Osteoblast (primary cell): ENCODE data around the gene CDV3. TPM values are rescaled to one million over a fixed set of nuclear protein-coding genes. Genes with fewer than 3 reads are reported as not detected.

Source experiments
- DNase-seq: peaks from one replicate; pipeline ENCODE4 v3.0.0; 2011; ENCODE audit warnings: low spot score, mixed read lengths; ENCODE audit not compliant: insufficient read length; ENCODE audit errors: missing footprints
- H2AFZ ChIP-seq: 2 replicates; pipeline ENCODE4 v1.6.0; 2011; ENCODE audit warnings: mild to moderate bottlenecking, low read length
- H3K27ac ChIP-seq: 2 replicates; pipeline ENCODE4 v1.5.1; 2011; ENCODE audit warnings: mild to moderate bottlenecking, low read depth, low read length, moderate library complexity
- H3K27me3 ChIP-seq: 2 replicates; pipeline ENCODE4 v1.6.0; 2012; ENCODE audit warnings: mild to moderate bottlenecking, control low read depth, inconsistent platforms, low read length, moderate library complexity; ENCODE audit not compliant: insufficient read depth
- H3K36me3 ChIP-seq: 2 replicates; pipeline ENCODE4 v1.5.1; 2011; ENCODE audit warnings: mild to moderate bottlenecking, low read length, control low read depth, moderate library complexity; ENCODE audit not compliant: insufficient read depth
- H3K4me1 ChIP-seq: 2 replicates; pipeline ENCODE4 v1.5.1; 2011; ENCODE audit warnings: mild to moderate bottlenecking, low read length, control low read depth, moderate library complexity; ENCODE audit not compliant: insufficient read depth
- H3K4me2 ChIP-seq: 2 replicates; pipeline ENCODE4 v1.6.0; 2011; ENCODE audit warnings: mild to moderate bottlenecking, low read length; ENCODE audit not compliant: insufficient read depth
- H3K4me3 ChIP-seq: fragments of 200-600 bp; sonication (generic); 3 replicates; pipeline ENCODE4 v1.5.1; 2012; ENCODE audit warnings: mild to moderate bottlenecking, low read length, inconsistent platforms; ENCODE audit not compliant: insufficient read depth
- H3K79me2 ChIP-seq: 2 replicates; pipeline ENCODE4 v1.6.0; 2012; ENCODE audit warnings: mild to moderate bottlenecking, low read length, control low read depth, inconsistent platforms; ENCODE audit not compliant: insufficient read depth
- H3K9me3 ChIP-seq: 2 replicates; pipeline ENCODE4 v1.5.1; 2011; ENCODE audit warnings: low read depth, low read length, control low read depth
- H4K20me1 ChIP-seq: 2 replicates; pipeline ENCODE4 v1.6.0; 2012; ENCODE audit warnings: mild to moderate bottlenecking, low read length, control low read depth; ENCODE audit not compliant: insufficient read depth
- total RNA-seq: library from RNA; depleted of rRNA; stranded (reverse); fragments of >200 nt; gene quantifications from 2 replicates; pipeline ENCODE4 v1.2.3, GENCODE V29; 2012
- TF ChIP-seq, protein P1 (sequence below): IDR thresholded peaks from 2 replicates; pipeline ENCODE4 v1.5.1; 2011; ENCODE audit warnings: mild to moderate bottlenecking, low read depth, low read length, moderate library complexity; ENCODE audit errors: extremely low read depth

CDV3 gene
- total RNA-seq, 1 donor, result 166 TPM

DNA sequence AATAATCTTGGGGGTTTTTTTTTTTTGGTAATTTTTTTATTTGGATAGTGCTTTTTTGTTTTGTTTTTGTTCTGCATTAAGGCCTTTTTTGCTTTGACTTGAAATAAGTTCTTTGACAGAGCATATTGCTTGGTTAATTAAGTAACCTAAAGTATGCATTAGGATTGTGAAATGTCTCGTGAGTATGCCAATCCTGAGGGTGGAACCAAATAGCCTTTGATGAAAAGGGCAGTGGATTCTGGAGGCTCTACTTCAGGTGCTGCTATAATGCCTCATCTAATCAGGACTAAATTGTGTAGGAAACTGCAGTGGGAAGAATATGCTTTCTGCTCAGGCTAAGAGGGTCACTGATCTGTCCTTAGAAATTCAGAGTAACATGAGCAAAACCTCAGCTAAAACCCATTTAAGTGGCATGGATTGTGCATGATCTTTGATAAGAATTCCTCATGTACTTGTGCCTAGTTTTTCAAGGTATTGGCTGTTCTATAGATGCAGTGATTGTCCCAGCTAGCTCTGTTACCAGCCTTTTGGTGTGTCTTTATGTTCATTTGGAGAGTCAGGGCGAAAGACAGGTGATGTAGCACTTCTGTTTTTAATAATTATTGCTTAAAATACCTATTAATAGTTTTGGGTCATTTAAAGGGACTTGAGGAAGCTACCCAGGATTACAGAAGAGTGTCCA, 15.4 kb downstream of the CDV3 start:
- Histone ChIP-seq H3K4me2 (no peak overlapping the region), H3K4me1 (peaks cover 40% of the 10 kb centered on the region), H3K27me3 (no peaks in the 10 kb centered on the region), H3K4me3 (no peak overlapping the region), H3K9me3 (no peaks in the 10 kb centered on the region), H4K20me1 (peaks cover 19% of the 10 kb centered on the region), H3K36me3 (peaks cover 53% of the 10 kb centered on the region), H3K79me2 (peaks cover 20% of the 10 kb centered on the region), H2AFZ (no peak overlapping the region), H3K27ac (peak overlapping the region; percentile 32)
- no peak for DNase-seq
- TF ChIP-seq, protein P1, sequence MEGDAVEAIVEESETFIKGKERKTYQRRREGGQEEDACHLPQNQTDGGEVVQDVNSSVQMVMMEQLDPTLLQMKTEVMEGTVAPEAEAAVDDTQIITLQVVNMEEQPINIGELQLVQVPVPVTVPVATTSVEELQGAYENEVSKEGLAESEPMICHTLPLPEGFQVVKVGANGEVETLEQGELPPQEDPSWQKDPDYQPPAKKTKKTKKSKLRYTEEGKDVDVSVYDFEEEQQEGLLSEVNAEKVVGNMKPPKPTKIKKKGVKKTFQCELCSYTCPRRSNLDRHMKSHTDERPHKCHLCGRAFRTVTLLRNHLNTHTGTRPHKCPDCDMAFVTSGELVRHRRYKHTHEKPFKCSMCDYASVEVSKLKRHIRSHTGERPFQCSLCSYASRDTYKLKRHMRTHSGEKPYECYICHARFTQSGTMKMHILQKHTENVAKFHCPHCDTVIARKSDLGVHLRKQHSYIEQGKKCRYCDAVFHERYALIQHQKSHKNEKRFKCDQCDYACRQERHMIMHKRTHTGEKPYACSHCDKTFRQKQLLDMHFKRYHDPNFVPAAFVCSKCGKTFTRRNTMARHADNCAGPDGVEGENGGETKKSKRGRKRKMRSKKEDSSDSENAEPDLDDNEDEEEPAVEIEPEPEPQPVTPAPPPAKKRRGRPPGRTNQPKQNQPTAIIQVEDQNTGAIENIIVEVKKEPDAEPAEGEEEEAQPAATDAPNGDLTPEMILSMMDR, result no peak

DNA sequence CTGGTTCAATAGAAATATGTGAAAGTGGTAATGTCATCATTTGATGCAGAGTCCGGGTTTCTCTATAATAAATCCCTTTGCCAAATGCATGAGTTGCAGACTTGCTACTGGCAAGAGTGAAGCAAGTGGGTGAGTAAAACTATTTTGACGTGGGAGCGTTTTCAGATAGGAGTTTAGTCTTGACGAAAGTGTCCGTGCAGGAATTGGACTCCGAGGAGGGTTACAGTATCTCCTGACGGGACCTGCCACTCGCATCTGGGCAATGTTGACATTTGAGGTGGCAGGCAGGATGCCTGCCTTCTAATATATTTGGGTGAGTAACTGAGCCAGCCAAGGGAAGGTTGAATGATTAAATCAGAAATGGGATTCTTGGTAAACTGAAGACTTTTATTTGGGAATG, 16.0 kb downstream of the CDV3 start:
- no peak overlapping the region for H3K27ac ChIP-seq
- no peaks in the 10 kb centered on the region for H3K27me3 ChIP-seq
- H4K20me1 ChIP-seq, result peaks cover 16% of the 10 kb centered on the region
- no peak overlapping the region for H2AFZ ChIP-seq
- peaks cover 40% of the 10 kb centered on the region for H3K4me1 ChIP-seq
- H3K79me2 ChIP-seq, result peaks cover 16% of the 10 kb centered on the region
- no peak for DNase-seq
- no peaks in the 10 kb centered on the region for H3K9me3 ChIP-seq
- no peak overlapping the region for H3K4me2 ChIP-seq
- TF ChIP-seq, protein P1, result no peak
- peaks cover 47% of the 10 kb centered on the region for H3K36me3 ChIP-seq
- no peak overlapping the region for H3K4me3 ChIP-seq

DNA sequence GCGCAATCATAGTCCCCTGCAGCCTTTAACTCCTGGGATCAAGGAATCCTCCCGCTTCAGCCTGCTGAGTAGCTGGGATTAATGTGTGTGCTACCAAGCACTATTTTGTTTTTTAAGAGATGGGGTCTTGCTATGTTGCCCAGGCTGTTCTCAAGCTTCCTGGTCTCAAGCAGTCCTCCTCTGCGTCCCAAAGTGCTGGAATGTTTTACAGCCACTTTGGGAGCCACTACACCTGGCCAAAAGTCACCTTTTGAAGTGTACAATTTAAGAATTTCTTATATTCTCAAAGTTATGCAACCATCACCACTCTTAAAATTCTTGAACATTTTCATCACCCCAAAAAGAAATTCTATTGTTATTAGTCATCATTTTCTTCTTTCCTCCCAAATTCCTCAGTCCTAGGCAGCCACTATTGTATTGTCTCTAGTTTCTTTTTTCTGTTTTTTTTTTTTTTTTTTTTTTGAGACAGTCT, 17.8 kb downstream of the CDV3 start:
- H3K4me3 ChIP-seq, result no peak overlapping the region
- H2AFZ ChIP-seq, result no peak overlapping the region
- peak overlapping the region; percentile 58 for H3K27ac ChIP-seq
- H3K4me1 ChIP-seq, result peaks cover 56% of the 10 kb centered on the region
- peaks cover 8% of the 10 kb centered on the region for H3K79me2 ChIP-seq
- peaks cover 5% of the 10 kb centered on the region for H4K20me1 ChIP-seq
- TF ChIP-seq, protein P1, result no peak
- H3K4me2 ChIP-seq, result peak overlapping the region; percentile 40
- H3K9me3 ChIP-seq, result no peaks in the 10 kb centered on the region
- no peaks in the 10 kb centered on the region for H3K27me3 ChIP-seq
- DNase-seq, result peak; percentile 78
- H3K36me3 ChIP-seq, result peaks cover 29% of the 10 kb centered on the region

DNA sequence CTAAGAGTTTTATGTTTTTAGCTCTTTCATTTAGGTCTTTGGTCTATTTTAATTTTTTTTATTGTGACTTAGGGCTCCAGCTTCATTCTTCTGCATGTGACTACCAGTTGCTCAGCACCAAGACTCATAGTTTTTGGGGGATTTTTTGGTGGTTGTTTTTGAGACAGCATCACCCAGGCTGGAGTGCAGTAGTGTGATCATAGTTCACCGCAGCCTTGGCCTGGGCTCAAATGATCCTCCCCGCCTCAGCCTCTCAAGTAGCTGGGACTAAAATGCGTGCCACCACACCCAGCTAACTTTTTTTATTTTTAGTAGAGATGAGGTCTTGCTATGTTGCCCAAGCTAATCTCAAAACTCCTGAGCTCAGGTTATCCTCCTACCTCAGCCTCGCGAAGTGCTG, 19.4 kb downstream of the CDV3 start:
- no peak overlapping the region for H3K4me3 ChIP-seq
- H3K27me3 ChIP-seq, result no peaks in the 10 kb centered on the region
- peaks cover 5% of the 10 kb centered on the region for H4K20me1 ChIP-seq
- DNase-seq, result no peak
- no peaks in the 10 kb centered on the region for H3K9me3 ChIP-seq
- H2AFZ ChIP-seq, result no peak overlapping the region
- peak overlapping the region; percentile 58 for H3K27ac ChIP-seq
- H3K79me2 ChIP-seq, result peaks cover 2% of the 10 kb centered on the region
- H3K4me2 ChIP-seq, result no peak overlapping the region
- TF ChIP-seq, protein P1, result no peak
- H3K36me3 ChIP-seq, result peaks cover 13% of the 10 kb centered on the region
- H3K4me1 ChIP-seq, result peaks cover 53% of the 10 kb centered on the region
